ENCODE measurements around the gene ARMH2.

The ARMH2 gene

GRCh38 chr6:24797596-24798216 is 1.0 kb downstream of the ARMH2 start:
- DNase-seq (ENCODE audit: low spot score), result no peak
- no peak overlapping the region for H3K27ac ChIP-seq
- no peak overlapping the region for H3K4me3 ChIP-seq
- no peak for TF ChIP-seq CTCF (IDR thresholded peaks at IDR 0.05)

GRCh38 chr6:24796616-24797290 is 2.0 kb downstream of the ARMH2 start:
- H3K27ac ChIP-seq, result no peak overlapping the region
- no peak for DNase-seq (ENCODE audit: low spot score)
- TF ChIP-seq CTCF (IDR thresholded peaks at IDR 0.05), result no peak
- H3K4me3 ChIP-seq, result no peak overlapping the region

GRCh38 chr6:24795106-24795505 is 3.6 kb downstream of the ARMH2 start:
- no peak for TF ChIP-seq CTCF (IDR thresholded peaks at IDR 0.05)
- no peak overlapping the region for H3K4me3 ChIP-seq
- H3K27ac ChIP-seq, result no peak overlapping the region
- DNase-seq (ENCODE audit: low spot score), result no peak

GRCh38 chr6:24788031-24788665 is 10.6 kb downstream of the ARMH2 start:
- no peak for TF ChIP-seq CTCF (IDR thresholded peaks at IDR 0.05)
- Histone ChIP-seq H3K27ac (no peak overlapping the region), H3K4me3 (no peak overlapping the region)
- no peak for DNase-seq (ENCODE audit: low spot score)

GRCh38 chr6:24780206-24780605 is 18.5 kb downstream of the ARMH2 start:
- TF ChIP-seq CTCF (IDR thresholded peaks at IDR 0.05), result no peak
- H3K4me3 ChIP-seq, result no peak overlapping the region
- no peak for DNase-seq (ENCODE audit: low spot score)
- H3K27ac ChIP-seq, result no peak overlapping the region

GRCh38 chr6:24779416-24780016 is 19.2 kb downstream of the ARMH2 start:
- no peak for TF ChIP-seq CTCF (IDR thresholded peaks at IDR 0.05)
- no peak for DNase-seq (ENCODE audit: low spot score)
- H3K4me3 ChIP-seq, result no peak overlapping the region
- no peak overlapping the region for H3K27ac ChIP-seq
